Colonic mucosa (tissue), 4 donors: ENCODE results near the gene SLC6A6. TPM values are rescaled to one million over a fixed set of nuclear protein-coding genes. Genes with fewer than 3 reads are reported as not detected.

ENCODE experiments used
- DNase-seq: peaks from one replicate; pipeline ENCODE4 v3.0.0-alpha.2; 2020
- H3K27ac ChIP-seq: fragments of 200-600 bp; one replicate; pipeline ENCODE4 v1.8.0; 2021
- H3K27me3 ChIP-seq: fragments of 200-600 bp; one replicate; pipeline ENCODE4 v1.8.0; 2021
- H3K36me3 ChIP-seq: fragments of 200-600 bp; one replicate; pipeline ENCODE4 v1.8.0; 2021
- H3K4me1 ChIP-seq: fragments of 200-600 bp; one replicate; pipeline ENCODE4 v1.8.0; 2021; ENCODE audit warnings: mild to moderate bottlenecking
- H3K4me3 ChIP-seq: fragments of 200-600 bp; one replicate; pipeline ENCODE4 v1.8.0; 2021
- H3K9ac ChIP-seq, 2 donors: one replicate each; pipeline ENCODE4 v1.7.0; 2013; ENCODE audit warnings: control low read depth in 2 of 2, low read depth in 2 of 2, low read length in 2 of 2
- H3K9me3 ChIP-seq: fragments of 200-600 bp; one replicate; pipeline ENCODE4 v1.8.0; 2021
- intact Hi-C: fragments of 100-400 bp; cut with DNase I; formaldehyde crosslinking; loops from one replicate; pipeline ENCODE4 v1.14.1; 2022
- total RNA-seq, 2 donors: library from RNA; stranded (reverse); fragmentation: NEBNext Ultra II Directional in 1 of 2; extraction: Animal tissue kit (Norgen Biotek cat#: 25700) in 1 of 2; gene quantifications; one replicate each; pipeline ENCODE4 v1.2.1, GENCODE V29; 2021
- TF ChIP-seq, protein P1 (sequence below): fragments of 200-600 bp; IDR thresholded peaks from one replicate; pipeline ENCODE4 v1.8.0; 2022; ENCODE audit warnings: antibody characterized with exemption, mild to moderate bottlenecking
- donor health status: healthy.
- donor health status: DM: no; HTN: no; CAD: no.
- donor health status: DM: no; HTN: no; CAD: no.

SLC6A6 gene
- total RNA-seq, 2 donors from 2014 or later: 7.2 to 13.0 TPM

DNA sequence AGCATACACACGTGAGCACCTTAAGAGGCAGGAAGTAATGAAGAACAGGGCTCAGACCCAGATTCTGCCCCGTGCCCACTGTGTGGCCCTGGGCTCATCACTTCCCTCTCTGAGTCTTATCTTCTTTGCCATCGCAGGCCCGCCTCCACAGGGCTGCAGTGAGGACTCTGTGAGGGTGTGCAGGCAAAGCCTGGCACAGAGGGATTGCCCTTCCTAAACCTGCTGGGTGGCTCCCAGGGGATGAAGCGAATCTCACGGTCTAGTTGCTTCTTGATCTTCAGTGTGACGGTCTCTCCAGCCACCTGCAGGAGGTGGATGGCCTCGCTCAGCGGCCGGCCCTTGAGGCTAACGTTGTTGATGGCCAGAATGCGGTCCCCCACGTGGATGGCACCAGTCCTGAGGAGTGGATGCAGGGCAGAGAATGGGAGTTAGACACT lies 104.9 kb downstream of the SLC6A6 start:
- TF ChIP-seq, protein P1, sequence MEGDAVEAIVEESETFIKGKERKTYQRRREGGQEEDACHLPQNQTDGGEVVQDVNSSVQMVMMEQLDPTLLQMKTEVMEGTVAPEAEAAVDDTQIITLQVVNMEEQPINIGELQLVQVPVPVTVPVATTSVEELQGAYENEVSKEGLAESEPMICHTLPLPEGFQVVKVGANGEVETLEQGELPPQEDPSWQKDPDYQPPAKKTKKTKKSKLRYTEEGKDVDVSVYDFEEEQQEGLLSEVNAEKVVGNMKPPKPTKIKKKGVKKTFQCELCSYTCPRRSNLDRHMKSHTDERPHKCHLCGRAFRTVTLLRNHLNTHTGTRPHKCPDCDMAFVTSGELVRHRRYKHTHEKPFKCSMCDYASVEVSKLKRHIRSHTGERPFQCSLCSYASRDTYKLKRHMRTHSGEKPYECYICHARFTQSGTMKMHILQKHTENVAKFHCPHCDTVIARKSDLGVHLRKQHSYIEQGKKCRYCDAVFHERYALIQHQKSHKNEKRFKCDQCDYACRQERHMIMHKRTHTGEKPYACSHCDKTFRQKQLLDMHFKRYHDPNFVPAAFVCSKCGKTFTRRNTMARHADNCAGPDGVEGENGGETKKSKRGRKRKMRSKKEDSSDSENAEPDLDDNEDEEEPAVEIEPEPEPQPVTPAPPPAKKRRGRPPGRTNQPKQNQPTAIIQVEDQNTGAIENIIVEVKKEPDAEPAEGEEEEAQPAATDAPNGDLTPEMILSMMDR: no peak
- intact Hi-C loops: loop anchor here (5.0 kb wide), 1 partner anchor 40 kb away; no protein-coding TSS in a partner anchor
- no peak overlapping the region for H3K4me3 ChIP-seq
- H3K9ac ChIP-seq: no peak overlapping the region
- no peaks in the 10 kb centered on the region for H3K9me3 ChIP-seq
- no peak for DNase-seq
- no peaks in the 10 kb centered on the region for H3K36me3 ChIP-seq
- H3K27me3 ChIP-seq: no peaks in the 10 kb centered on the region
- H3K4me1 ChIP-seq: no peaks in the 10 kb centered on the region
- no peak overlapping the region for H3K27ac ChIP-seq

DNA sequence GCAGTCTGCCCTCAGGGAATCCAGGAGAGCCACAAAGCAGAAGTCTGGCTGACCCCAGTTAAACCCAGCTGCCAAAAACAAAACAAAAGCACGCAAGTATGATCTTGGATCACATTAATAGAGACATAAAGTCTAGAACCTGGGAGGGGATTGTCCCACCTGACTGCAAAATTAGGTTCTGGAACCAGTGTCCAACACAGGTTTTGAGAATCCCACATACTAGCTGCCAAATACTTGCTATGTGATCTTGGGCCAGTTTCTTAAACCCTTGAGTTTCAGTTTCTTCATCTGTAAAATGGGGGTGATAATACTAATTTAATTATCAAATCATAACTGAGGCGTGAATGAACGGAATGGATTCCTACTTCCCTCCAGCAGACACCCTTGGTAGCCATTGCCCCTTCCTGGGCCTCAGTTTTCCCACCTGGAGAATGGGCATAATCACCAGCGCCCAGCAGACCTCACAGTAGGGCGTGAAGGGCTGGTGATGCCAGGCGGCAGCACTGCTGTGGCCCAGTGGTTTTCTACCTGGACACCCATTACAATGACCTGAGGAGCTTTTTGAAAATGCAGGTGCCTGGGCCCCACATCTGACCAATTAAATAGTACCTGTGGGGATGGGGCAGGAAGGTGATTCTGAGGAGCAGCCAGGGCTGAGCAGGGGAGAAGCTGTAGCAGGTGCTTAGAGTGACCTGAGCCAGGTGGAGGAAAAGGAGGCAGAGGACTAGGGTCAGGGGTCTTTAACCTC lies 105.5 kb downstream of the SLC6A6 start:
- Histone ChIP-seq H3K9me3 (no peaks in the 10 kb centered on the region), H3K9ac (no peak overlapping the region), H3K36me3 (no peaks in the 10 kb centered on the region), H3K4me3 (no peak overlapping the region), H3K27me3 (no peaks in the 10 kb centered on the region), H3K4me1 (no peaks in the 10 kb centered on the region), H3K27ac (no peak overlapping the region)
- TF ChIP-seq, protein P1: no peak
- intact Hi-C loops: loop anchor here (5.0 kb wide), 1 partner anchor 39 kb away; no protein-coding TSS in a partner anchor
- no peak for DNase-seq

DNA sequence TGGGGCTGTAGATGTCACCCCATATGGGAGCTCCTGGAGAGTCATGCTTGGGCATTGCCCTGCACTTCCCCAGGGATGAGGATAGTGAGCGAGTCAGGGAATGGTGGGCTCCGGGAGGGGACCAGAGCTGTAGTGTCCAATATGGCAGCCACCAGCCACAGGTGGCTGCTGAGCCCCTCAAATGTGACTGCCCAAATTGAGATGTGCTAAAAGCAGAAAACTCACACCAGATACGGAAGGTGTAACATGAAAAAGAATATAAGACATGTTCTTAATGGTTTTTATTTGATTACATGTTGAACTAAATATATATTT lies 106.1 kb downstream of the SLC6A6 start:
- Histone ChIP-seq H3K4me1 (no peaks in the 10 kb centered on the region), H3K9ac (no peak overlapping the region), H3K9me3 (no peaks in the 10 kb centered on the region), H3K27me3 (no peaks in the 10 kb centered on the region), H3K36me3 (no peaks in the 10 kb centered on the region), H3K27ac (no peak overlapping the region), H3K4me3 (no peak overlapping the region)
- no peak for DNase-seq
- TF ChIP-seq, protein P1: no peak
- intact Hi-C loops: loop anchor here (5.0 kb wide), 1 partner anchor 39 kb away; no protein-coding TSS in a partner anchor

DNA sequence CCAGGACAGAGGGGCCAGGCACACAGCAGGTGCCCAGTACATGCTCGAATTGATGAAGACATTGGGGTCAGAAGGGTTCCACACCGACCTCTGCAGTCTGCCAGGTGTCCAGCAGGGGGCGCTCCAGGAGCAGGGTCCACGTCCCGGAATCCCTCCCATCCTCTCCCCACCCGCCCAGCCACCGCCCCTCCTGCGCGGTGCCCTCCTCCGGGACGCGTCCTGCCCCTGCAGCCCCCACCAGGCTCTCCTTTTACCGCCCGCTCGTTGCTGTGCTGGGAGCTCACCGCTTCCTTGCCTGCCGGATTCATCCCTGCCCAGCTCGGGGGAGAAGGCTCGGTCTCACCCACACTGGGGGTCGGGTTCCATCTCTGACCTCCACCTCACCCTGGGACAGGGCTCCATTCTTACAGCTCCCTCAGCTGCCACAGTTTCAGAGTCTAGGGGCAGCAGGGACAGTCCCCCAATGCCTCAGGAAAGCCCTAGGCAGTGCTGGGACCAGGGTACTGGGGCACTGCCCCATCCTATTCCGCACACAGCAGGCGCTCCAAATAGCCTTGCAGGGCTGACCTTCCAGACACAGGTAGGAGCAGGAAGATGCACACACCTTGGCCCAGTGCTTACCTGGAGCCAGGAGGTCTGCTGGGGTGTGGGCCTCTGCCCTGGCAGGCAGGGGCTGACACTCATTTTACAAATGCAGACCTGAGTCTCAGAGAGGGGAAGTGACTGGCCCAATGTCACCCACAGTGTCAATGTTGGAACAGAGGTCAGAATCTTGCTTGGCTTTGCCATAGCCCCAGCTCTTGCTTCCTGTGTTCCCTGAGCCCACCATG lies 106.8 kb downstream of the SLC6A6 start:
- H3K4me3 ChIP-seq: no peak overlapping the region
- no peaks in the 10 kb centered on the region for H3K9me3 ChIP-seq
- H3K4me1 ChIP-seq: no peaks in the 10 kb centered on the region
- TF ChIP-seq, protein P1: peak; percentile 95
- H3K36me3 ChIP-seq: no peaks in the 10 kb centered on the region
- H3K27me3 ChIP-seq: no peaks in the 10 kb centered on the region
- H3K9ac ChIP-seq: no peak overlapping the region
- peak; percentile 71 for DNase-seq
- no peak overlapping the region for H3K27ac ChIP-seq
- intact Hi-C loops: loop anchor here (5.0 kb wide), 1 partner anchor 38 kb away; no protein-coding TSS in a partner anchor

DNA sequence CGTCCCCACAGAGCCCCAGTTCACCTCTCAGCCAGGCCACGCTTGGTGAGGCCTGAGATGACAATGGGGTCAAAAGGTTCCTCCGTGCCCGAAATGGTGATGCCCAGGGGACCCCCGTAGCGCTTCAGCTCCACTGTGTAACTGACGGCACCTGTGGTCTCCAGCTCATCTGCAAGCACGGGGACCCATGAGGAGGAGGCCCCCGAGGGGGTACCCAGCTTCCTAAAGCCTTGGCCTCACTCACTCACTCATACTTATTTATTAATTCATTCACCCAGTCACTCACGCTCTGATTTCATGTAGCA lies 107.3 kb downstream of the SLC6A6 start:
- Histone ChIP-seq H3K9me3 (no peaks in the 10 kb centered on the region), H3K4me1 (no peaks in the 10 kb centered on the region), H3K27ac (no peak overlapping the region), H3K27me3 (no peaks in the 10 kb centered on the region), H3K36me3 (no peaks in the 10 kb centered on the region), H3K4me3 (no peak overlapping the region), H3K9ac (no peak overlapping the region)
- TF ChIP-seq, protein P1: no peak
- DNase-seq: no peak
- intact Hi-C loops: loop anchor here (5.0 to 10.0 kb wide), 2 partner anchors 38 to 275 kb away; no protein-coding TSS in a partner anchor
